Kidney (tissue), 14 donors: Measurements from ENCODE around the gene DUS1L. TPM values are rescaled to one million over a fixed set of nuclear protein-coding genes. Genes with fewer than 3 reads are reported as not detected.

Experiments
- DNase-seq, 5 donors: peaks; one replicate each; pipeline ENCODE4 v3.0.0-alpha.2; 2013 to 2020
- FAIRE-seq: peaks from 2 replicates; lab custom pipeline; 2012; peaks lifted over from hg19 to GRCh38; lab: Jason Lieb, UNC
- H3K27ac ChIP-seq, 2 donors: one replicate each; pipeline ENCODE4 v1.7.0; 2013; ENCODE audit warnings: low read depth in 2 of 2, low read length in 2 of 2, inconsistent platforms in 1 of 2
- H3K27me3 ChIP-seq: one replicate; pipeline ENCODE4 v1.7.1; 2013; ENCODE audit warnings: low read length, inconsistent platforms; ENCODE audit not compliant: control insufficient read depth, insufficient read depth
- H3K36me3 ChIP-seq, 3 donors: one replicate each; pipeline versions ENCODE4 v1.7.0 to v1.7.1; 2013; ENCODE audit warnings: low read length in 3 of 3, control low read depth in 1 of 3, inconsistent platforms in 1 of 3; ENCODE audit not compliant: insufficient read depth in 3 of 3, control insufficient read depth in 2 of 3
- H3K4me1 ChIP-seq, 3 donors: one replicate each; pipeline versions ENCODE4 v1.7.0 to v1.7.1; 2013; ENCODE audit warnings: low read length in 3 of 3, inconsistent platforms in 1 of 3, low read depth in 1 of 3; ENCODE audit not compliant: control insufficient read depth in 2 of 3, insufficient read depth in 2 of 3
- H3K4me3 ChIP-seq, 3 donors: one replicate each; pipeline versions ENCODE4 v1.7.0 to v1.8.1; 2013; ENCODE audit warnings: low read length in 3 of 3, control low read depth in 1 of 3, inconsistent platforms in 1 of 3
- H3K9ac ChIP-seq, 3 donors: one replicate each; pipeline versions ENCODE4 v1.7.0 to v1.7.1; 2013; ENCODE audit warnings: low read length in 3 of 3, control low read depth in 1 of 3, inconsistent platforms in 1 of 3
- H3K9me3 ChIP-seq, 3 donors: one replicate each; pipeline versions ENCODE4 v1.7.0 to v1.7.1; 2013; ENCODE audit warnings: low read length in 3 of 3, control low read depth in 1 of 3, inconsistent platforms in 1 of 3; ENCODE audit not compliant: control insufficient read depth in 2 of 3, insufficient read depth in 1 of 3
- intact Hi-C: fragments of 100-400 bp; cut with DNase I; formaldehyde crosslinking; loops from one replicate; pipeline ENCODE4 v1.11.1; 2022
- polyA plus RNA-seq: library from polyadenylated mRNA; stranded (reverse); fragments of 350-450 nt; fragmentation: Illumina TruSeq; extraction: RNeasy Lipid Tissue Mini Kit (QIAGEN cat#74804); gene quantifications from one replicate; pipeline ENCODE4 v1.2.3, GENCODE V29; 2014; ENCODE audit warnings: low read depth, low replicate concordance; ENCODE audit not compliant: insufficient read depth
- total RNA-seq: library from RNA; stranded (reverse); fragmentation: NEBNext Ultra II Directional; extraction: Animal tissue kit (Norgen Biotek cat#: 25700); gene quantifications from one replicate; pipeline ENCODE4 v1.2.1, GENCODE V29; 2021
- TF ChIP-seq, protein P1 (sequence below): IDR thresholded peaks from 3 replicates; pipeline ENCODE4 v1.5.1; 2012; ENCODE audit warnings: mild to moderate bottlenecking, moderate library complexity, borderline replicate concordance; ENCODE audit not compliant: insufficient read depth; ENCODE audit errors: extremely low read depth
- donor health status: control.
- donor health status: control.
- donor health status: control.
- donor health status: control.
- donor health status: control.
- donor health status: DM: yes; HTN: yes; CAD: no.
- donor health status: Normal renal cell carcinoma (clear cell type).

DUS1L gene
- total and polyA plus RNA-seq, 2 donors from 2014 or later, result 84.8 to 102 TPM

DNA sequence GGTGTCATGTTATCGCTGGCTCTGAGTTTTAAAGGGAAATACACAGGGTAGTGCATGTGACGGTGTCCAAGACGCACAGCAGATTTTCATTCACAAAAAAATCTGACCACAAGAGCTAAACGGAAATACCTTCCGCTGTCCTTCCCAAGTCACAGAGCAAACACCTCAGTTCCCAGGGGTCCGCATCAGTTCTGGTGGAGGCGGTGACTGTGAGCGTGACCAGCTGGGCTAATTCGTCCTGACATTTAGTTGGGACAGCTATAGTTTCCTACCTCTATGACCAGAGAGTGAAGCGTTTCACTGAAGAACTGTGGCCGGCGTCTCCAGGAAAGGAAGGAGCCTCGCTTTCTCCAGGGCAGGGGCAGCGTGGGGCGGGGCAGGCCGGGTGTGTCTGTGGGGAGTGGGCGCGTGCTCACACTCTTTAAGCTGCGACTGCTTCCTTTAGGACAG is 42.9 kb upstream of the DUS1L start:
- Histone ChIP-seq H3K9ac (no peak overlapping the region), H3K4me1 (peaks cover 0 to 34% (median 18%) of the 10 kb centered on the region in 3 donors), H3K27ac (no peak overlapping the region), H3K36me3 (peaks cover 0 to 10% (median 2%) of the 10 kb centered on the region in 3 donors), H3K4me3 (no peak overlapping the region), H3K9me3 (no peaks in the 10 kb centered on the region), H3K27me3 (no peaks in the 10 kb centered on the region)
- FAIRE-seq (no peak), DNase-seq (peak in 3 of 5 donors; percentile 42 to 62 (median 44))
- TF ChIP-seq, protein P1, sequence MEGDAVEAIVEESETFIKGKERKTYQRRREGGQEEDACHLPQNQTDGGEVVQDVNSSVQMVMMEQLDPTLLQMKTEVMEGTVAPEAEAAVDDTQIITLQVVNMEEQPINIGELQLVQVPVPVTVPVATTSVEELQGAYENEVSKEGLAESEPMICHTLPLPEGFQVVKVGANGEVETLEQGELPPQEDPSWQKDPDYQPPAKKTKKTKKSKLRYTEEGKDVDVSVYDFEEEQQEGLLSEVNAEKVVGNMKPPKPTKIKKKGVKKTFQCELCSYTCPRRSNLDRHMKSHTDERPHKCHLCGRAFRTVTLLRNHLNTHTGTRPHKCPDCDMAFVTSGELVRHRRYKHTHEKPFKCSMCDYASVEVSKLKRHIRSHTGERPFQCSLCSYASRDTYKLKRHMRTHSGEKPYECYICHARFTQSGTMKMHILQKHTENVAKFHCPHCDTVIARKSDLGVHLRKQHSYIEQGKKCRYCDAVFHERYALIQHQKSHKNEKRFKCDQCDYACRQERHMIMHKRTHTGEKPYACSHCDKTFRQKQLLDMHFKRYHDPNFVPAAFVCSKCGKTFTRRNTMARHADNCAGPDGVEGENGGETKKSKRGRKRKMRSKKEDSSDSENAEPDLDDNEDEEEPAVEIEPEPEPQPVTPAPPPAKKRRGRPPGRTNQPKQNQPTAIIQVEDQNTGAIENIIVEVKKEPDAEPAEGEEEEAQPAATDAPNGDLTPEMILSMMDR, result no peak
- intact Hi-C loops, result no loop called here

GRCh38 chr17:82108038-82108437 is 42.4 kb upstream of the DUS1L start:
- Histone ChIP-seq H3K27me3 (no peaks in the 10 kb centered on the region), H3K4me1 (peaks cover 0 to 34% (median 19%) of the 10 kb centered on the region in 3 donors), H3K9ac (no peak overlapping the region), H3K4me3 (no peak overlapping the region), H3K9me3 (no peaks in the 10 kb centered on the region), H3K27ac (no peak overlapping the region), H3K36me3 (peaks cover 0 to 6% (median 2%) of the 10 kb centered on the region in 3 donors)
- intact Hi-C loops, result no loop called here
- TF ChIP-seq, protein P1, result no peak
- DNase-seq (peak in 4 of 5 donors; percentile 7 to 86 (median 36)), FAIRE-seq (no peak)

DNA sequence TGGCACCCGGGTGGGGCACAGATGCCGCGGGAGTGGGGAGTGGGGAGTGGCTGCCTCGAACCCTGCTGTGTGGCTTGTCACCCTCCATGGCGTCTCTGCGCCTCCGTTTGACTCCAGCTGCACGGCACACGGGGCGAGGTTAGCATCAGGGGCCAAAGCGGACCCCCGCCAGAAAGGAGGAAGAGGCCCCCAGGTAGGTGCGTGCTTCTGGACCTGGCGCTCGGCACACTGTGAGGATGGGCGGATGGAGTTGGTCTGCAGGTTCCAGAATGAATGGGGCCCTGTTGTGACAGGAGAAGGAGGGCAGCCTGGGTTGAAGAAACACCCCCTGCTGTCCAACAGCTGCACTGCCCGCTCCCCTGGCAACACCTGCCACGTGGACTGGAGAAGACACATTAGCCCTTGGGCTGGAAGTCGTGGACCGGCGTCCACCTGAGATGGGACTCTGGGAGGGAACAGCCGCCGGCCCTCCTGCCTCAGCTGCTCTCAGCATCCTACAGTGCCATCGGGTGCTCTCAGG is 41.8 kb upstream of the DUS1L start:
- Histone ChIP-seq H3K4me1 (peaks cover 0 to 34% (median 21%) of the 10 kb centered on the region in 3 donors), H3K9ac (no peak overlapping the region), H3K27me3 (no peaks in the 10 kb centered on the region), H3K9me3 (no peaks in the 10 kb centered on the region), H3K4me3 (no peak overlapping the region), H3K27ac (no peak overlapping the region), H3K36me3 (peaks cover 0 to 2% (median 0%) of the 10 kb centered on the region in 3 donors)
- intact Hi-C loops, result no loop called here
- TF ChIP-seq, protein P1, result no peak
- DNase-seq (peak in 3 of 5 donors; percentile 19 to 72 (median 61)), FAIRE-seq (no peak)
